GM18519 (cell line): ENCODE measurements around the gene MYOG.

Source experiments
- ATAC-seq: cut with Tn5 transposase; IDR thresholded peaks from one replicate; pipeline ENCODE4 v1.9.1; 2021; ENCODE audit warnings: mild to moderate bottlenecking, moderate library complexity; ENCODE audit not compliant: unreplicated experiment, low FRiP score

The MYOG gene

GRCh38 chr1:203091199-203091477 lies 5.3 kb upstream of the MYOG start:
- ATAC-seq: no peak

GRCh38 chr1:203090421-203091198 lies 4.8 kb upstream of the MYOG start:
- no peak for ATAC-seq

GRCh38 chr1:203089651-203090045 lies 3.8 kb upstream of the MYOG start:
- no peak for ATAC-seq

- ATAC-seq: no peak
These were observed 3.3 kb upstream of the MYOG start for GRCh38 chr1:203089001-203089650.

GRCh38 chr1:203088441-203088840 lies 2.6 kb upstream of the MYOG start:
- ATAC-seq: no peak

- ATAC-seq: no peak
These were observed 1.4 kb upstream of the MYOG start for GRCh38 chr1:203086992-203087763.

- no peak for ATAC-seq
These were observed 954 bp downstream of the MYOG start for GRCh38 chr1:203084588-203085527.

GRCh38 chr1:203083463-203083921 lies 2.3 kb downstream of the MYOG start:
- ATAC-seq: no peak

- no peak for ATAC-seq
These were observed 3.0 kb downstream of the MYOG start for GRCh38 chr1:203082571-203083462.

- no peak for ATAC-seq
These were observed 3.6 kb downstream of the MYOG start for GRCh38 chr1:203082231-203082505.

GRCh38 chr1:203081465-203082230 lies 4.2 kb downstream of the MYOG start:
- no peak for ATAC-seq

- ATAC-seq: no peak
These were observed 5.4 kb downstream of the MYOG start for GRCh38 chr1:203080456-203080855.

GRCh38 chr1:203078478-203078877 lies 7.3 kb downstream of the MYOG start:
- ATAC-seq: no peak

GRCh38 chr1:203077956-203078355 lies 7.9 kb downstream of the MYOG start:
- no peak for ATAC-seq

- ATAC-seq: no peak
These were observed 8.4 kb downstream of the MYOG start for GRCh38 chr1:203077367-203077766.

- no peak for ATAC-seq
These were observed 9.7 kb downstream of the MYOG start for GRCh38 chr1:203076031-203076511.

GRCh38 chr1:203075236-203076030 lies 10.4 kb downstream of the MYOG start:
- ATAC-seq: no peak

- ATAC-seq: no peak
These were observed 11.2 kb downstream of the MYOG start for GRCh38 chr1:203074610-203075009.
